GM19324 (cell line): ENCODE results near the gene EMILIN1.
"Not testable (repeated sequence)": the region's sequence is repeated elsewhere in the genome, so short reads cannot be mapped to it uniquely, and the experiment has no call there.

Experiments used
- ATAC-seq: cut with Tn5 transposase; IDR thresholded peaks from one replicate; pipeline ENCODE4 v1.9.1; 2021; ENCODE audit warnings: mild to moderate bottlenecking, moderate library complexity; ENCODE audit not compliant: unreplicated experiment, low FRiP score

The EMILIN1 gene

DNA sequence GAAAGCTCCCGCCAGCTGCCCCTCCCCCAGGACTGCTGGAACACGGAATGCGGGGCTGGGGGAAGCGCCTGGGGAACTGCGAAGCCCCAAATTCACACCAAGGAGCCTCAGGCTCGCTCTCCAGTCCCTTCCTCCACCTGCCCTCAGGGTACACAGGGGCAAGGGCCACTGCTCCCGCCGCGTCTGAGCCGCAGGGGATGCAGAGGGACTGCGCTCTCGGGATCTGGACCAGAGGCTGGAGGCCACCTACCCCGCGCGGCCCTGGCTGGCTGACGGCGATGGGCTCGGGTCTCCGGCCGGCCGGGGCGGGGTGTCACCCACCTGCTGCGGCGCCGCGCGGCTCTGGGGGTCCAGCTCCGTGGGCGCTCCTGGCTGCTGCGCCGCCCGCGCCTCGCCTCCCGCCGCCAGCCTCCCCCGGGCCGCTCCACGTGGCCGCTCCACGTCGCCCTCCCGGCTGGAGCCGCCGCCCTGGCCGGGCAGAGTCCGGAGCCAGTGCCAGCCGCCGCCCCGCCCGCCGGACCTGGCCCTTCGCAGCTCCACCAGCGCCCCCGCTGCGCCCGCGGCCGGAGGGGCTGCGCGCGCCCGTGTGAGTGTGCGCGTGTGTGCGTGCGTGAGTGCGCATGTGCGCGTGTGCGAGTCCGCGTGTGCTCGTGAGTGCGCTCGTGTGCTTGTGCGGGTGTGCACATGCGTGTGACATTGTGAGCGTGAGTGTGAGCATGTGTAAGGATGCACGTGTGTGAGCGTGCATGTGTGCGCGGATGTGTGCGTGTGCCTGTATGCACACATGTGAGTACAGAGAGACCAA lies 40.3 kb downstream of the EMILIN1 start, which contains the start of gene CGREF1:
TSS of gene CGREF1 (minus strand) at position 604 of the 805 bp plus-strand sequence. CDS start 14,762 bp downstream, outside the sequence.
- ATAC-seq, result no peak

DNA sequence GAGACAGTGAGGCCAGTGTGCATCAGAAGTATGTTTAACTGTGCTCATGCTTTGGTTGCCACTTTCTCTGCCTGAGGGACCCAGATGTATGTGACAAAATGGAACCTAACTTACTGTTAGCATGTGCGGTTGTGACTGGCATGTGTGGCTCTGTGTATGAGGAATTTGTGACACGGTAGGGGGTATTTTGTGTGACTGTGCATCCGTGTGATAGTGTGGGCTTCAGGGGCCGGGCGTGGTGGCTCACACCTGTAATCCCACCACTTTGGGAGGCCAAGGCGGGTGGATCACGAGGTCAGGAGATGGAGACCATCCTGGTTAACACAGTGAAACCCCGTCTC lies 40.9 kb downstream of the EMILIN1 start:
- not testable (repeated sequence) for ATAC-seq

DNA sequence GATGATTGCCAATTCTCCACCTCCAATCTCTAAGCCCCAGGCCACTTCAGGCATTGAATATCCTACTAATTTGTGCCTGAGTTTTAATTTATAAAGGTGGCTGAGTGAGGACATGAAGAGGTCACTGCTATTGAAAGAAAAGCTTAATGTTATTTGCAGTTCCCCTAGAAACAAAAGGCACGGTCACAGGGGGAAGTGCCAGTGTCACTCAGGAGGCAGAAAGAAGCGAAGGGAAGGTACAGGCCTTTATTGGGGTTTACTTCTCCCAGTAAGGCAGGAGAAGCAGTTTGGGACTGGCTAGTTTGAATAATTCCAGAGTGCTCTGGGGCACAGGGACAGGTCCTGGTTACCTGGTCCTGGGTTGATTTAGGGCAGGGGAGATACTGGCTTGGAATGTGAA lies 43.5 kb downstream of the EMILIN1 start:
- ATAC-seq, result no peak

DNA sequence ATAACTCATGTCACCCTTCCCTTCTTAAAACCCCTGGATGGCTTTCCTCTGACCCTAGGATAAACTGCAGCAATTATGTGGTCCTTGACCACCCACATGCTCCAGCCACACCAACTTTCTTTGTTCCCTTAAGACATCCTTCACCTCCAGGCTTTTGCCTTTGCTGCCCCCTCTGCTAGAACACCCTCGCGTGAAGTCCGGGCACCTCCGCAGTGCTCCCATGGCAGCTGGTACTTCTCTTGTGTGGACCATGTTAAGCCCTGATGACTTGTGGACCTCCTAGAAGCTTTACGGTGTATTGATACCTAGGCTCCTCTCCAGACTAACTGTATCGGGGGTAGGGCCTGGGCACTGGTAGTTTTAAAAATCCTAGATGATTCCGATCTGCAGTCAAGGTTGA lies 44.4 kb downstream of the EMILIN1 start:
- no peak for ATAC-seq

DNA sequence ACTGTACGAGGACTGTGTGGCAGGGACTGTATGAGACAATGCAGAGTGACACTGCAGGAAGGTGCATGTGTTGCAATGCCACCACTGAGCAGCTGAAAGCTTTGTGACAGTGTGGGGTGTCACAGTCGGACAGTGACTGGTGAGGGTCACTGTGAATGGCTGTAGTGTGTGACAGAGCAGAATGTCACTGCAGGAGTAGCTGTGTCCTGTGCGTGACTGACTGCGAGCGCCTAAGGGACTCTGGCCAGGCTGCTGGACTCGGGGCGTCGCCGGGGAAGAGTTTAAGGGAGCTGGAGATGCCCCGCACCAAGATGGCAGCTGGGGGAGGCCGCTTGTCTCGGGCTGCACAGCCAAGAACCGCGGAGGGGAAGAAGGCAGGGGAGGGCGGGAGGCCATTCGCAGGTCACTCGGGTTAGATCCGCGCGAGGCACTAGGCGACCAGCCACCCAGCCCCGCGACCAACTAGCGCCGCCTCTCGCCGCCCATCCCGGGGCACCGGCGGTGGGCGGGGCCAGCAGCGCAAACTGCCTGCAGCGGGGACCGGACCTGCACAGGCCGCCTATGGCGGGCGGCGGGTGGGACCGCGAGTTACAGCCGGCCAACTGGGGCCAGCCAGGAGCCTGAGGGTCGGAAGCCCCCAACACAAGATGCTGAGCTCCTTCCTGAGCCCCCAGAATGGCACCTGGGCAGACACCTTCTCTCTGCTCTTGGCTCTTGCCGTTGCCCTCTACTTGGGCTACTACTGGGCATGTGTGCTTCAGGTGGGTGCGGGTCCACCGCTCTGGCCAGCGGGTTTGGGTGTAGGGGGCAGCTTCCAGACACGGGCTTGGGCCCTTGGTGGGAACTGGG lies 45.1 kb downstream of the EMILIN1 start, which contains the start of gene ABHD1:
TSS of gene ABHD1 (plus strand) at position 514 of the 849 bp plus-strand sequence. CDS start at position 648, 134 bp downstream.
- ATAC-seq, result no peak

DNA sequence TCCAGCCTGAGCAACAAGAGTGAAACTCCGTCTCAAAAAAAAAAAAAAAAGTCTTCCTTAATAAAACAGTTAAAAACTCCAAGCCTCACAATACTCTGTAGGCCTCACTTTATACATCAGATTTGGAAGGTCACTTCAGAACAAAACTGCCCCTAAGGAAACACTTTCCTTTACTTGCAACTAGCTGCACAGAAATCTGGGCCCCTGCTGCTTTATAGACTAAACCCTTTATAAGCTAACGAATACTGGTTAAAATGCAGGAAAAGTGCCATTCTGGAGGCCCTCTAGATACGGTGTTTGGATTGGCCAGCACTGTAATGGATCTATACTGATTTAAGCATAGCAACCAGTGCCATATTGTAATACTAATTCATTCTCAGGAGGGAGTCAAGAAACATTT lies 46.7 kb downstream of the EMILIN1 start:
- ATAC-seq, result no peak

DNA sequence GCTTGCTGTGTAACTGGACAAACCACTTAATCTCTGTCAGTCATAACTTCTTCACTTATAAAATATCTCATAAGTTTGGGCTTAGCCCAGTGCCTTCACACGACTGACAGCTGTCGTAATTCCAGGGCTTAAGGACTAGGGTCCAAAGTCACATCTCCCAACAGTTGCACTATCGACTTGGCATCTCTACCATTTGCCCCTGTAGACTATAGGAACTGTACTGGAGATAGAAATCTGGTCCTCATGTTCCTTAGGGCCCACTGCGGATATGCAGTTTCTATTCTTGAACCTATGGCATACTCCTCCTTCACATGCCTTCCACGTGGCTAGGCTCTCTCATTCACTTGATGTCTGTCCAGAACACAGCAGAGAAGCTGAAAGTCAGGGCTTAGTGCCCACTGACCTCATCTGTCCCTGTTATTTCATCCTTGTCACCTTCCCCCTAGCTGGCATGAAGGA lies 47.9 kb downstream of the EMILIN1 start:
- ATAC-seq, result no peak

DNA sequence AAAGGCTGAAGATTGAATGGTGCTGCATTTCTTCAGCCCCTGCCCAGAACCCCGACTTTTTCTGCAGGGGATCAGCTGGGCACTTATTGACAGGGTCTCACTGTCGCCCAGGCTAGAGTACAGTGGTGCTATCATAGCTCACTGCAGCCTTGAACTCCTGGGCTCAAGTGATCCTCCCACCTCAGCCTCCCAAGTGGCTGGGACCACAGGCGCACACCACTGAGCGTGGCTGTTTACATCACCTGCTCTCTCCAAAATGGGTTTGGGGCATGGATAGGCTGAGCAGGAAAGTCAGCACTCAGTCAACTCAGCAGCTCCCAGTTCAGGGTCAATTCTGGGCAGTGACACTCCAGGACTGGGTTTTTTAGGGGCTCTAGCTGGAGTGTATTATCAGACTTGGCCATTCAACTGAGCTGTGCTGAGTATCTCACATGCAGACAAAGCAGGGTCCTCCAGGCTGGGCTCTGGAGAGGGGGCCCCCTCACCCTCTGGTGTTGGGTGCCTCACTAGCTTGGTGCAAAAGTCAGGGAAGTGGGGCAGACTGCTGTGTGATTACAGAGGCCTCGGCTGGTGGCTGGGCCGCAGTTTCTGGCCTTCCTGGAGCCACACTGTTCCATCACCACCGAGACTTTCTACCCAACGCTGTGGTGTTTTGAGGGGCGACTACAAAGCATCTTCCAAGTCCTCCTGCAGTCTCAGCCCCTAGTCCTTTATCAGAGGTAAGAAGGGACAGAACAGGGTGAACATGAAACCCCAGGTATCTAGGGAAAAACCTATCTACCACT lies 49.7 kb downstream of the EMILIN1 start:
- ATAC-seq, result no peak

DNA sequence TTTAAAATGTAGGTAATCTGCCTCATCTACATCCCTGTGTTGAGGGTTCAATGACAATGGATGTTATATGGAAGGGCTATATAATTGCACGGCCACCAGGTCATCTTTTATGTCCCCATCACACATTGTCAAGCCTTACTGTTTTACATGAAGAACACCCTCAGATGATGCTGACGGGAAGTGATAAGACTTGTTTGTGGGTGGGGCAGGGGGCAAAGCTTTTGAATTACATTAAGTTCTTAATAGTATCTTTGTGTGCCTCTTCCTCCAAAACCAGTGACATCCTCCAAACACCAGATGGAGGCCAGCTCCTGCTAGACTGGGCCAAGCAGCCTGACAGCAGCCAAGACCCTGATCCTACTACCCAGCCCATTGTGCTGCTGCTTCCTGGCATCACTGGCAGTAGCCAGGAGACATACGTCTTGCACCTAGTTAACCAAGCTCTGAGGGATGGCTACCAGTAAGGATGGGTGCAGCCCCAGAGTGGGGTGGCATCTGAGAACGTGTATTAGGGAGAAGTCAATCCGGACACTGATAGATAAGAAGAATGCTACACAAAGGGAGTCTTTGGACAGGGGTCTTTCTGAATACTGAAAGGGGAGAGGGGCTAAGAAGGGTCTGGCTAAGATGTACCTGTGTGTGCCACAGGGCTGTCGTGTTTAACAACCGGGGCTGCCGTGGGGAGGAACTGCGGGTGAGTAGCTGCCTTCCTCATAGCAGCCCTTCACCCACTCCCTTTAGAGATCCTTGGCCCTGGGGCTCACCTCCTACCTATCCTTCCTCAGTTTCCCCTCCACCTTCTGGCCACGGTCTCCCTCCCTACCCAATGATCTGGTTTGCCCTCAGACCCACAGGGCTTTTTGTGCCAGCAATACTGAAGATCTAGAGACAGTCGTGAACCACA lies 50.5 kb downstream of the EMILIN1 start:
- ATAC-seq, result no peak

DNA sequence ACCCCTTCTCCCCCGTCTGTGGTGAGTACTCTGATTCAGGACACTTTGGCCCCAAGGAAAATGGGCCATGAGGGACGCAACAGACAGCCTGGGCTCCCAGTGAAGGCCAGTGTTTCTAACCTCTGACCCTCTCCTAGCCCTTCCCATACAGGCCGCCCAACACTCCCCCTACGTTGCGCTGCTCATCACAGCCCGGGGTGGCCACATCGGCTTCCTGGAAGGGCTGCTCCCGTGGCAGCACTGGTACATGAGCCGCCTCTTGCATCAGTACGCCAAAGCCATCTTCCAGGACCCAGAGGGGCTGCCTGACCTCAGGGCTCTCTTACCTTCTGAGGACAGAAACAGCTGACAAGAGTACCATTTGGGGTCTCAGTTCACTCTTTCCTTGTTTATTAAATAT lies 52.0 kb downstream of the EMILIN1 start:
- ATAC-seq, result no peak

DNA sequence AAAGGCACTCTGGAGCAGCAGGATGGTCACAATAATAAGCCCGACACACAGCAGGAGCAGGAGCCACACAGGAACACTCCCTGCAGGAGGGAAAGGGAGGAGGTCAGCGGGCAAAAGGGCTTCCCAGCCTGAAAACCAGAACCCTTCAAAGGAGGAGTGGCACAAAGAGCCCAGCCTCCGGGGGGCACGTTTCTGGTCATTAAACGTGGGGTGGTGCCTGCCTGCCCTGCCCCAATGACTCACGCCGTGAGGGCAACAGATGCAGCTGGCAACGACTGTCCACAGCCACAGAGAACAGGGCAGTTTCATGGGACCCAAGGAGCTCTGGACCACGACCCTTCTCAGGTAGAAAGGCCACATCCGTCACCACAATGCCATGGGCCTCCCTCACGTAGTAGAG lies 53.0 kb downstream of the EMILIN1 start:
- ATAC-seq, result no peak

DNA sequence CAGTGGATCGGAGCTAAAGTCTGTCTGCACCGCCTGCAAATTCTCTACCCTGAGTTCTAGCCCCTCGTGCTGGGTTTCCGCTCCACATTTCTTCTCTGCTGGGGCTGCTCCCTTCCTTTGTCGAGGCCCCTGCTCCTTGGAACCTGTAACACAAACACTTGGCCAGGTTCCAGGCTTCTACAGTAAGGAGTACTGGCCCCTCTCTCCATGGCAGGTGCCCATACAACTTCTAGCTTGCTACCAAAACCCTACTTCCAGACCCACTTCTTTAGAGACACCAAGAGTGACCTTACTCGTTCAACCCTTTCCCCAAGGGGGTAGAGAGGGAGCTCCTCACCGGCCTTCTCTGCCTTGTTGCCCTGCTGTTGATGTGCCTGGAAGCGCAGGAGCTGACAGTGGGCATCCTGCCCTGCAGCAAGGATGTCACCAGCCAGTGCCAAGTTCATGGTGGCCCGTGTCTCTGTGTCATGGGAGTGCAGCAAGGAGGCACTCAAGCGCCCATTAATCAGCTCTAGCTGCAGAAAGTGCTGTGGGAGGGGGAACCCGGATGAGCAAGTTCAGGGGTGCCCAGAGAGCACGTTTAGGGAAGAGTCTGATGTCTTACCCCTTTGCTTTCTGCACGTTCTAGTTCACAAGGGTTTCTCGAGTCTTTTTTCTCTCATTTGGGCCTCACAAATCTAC lies 54.9 kb downstream of the EMILIN1 start:
- no peak for ATAC-seq

DNA sequence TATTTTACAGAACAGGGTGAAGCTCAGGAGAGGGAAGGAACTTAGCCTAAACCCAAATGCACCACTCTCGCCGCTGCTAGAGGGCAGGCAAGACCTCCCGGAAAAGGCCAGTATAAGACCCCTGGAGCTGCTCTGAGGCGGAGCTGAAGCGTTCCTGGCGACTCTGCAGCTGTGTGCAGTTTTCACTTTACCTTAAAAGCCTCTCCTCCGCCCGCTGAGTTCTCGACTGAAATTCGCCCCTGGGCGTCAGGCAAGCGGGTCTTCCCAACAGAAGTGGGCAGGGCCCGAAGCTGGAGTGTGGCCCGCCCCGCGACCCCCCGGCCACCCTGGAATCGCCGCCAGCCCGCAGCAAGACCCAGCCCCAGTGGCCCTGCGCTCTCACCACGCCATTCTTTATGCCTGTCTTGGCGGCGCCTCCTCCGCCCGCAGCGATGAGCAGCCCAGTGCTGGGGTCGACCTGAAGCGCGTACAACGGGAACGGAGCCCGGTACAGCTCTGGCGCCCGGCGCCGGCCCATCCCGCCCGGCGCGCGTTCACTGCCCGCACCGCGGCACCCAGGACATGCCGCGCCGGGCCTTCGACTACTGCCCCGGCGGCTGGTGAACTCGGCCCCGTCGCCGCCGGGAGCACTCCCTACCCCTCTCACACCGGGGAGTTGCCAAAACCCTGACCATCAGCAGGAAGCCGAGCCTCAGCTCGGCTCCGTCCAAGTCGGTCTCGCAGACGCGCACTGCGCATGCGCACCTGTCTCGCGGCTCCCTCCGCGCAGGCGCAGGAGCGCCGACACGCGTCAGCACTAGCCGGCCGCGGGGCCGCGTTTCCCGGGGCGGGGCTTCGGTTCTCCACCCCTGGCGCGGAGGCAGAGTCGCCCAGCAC lies 55.7 kb downstream of the EMILIN1 start, which contains the start of gene PREB:
TSS of gene PREB (minus strand) at position 732 of the 876 bp plus-strand sequence. CDS start at position 517, 215 bp downstream.
- ATAC-seq, result peak; percentile 89

DNA sequence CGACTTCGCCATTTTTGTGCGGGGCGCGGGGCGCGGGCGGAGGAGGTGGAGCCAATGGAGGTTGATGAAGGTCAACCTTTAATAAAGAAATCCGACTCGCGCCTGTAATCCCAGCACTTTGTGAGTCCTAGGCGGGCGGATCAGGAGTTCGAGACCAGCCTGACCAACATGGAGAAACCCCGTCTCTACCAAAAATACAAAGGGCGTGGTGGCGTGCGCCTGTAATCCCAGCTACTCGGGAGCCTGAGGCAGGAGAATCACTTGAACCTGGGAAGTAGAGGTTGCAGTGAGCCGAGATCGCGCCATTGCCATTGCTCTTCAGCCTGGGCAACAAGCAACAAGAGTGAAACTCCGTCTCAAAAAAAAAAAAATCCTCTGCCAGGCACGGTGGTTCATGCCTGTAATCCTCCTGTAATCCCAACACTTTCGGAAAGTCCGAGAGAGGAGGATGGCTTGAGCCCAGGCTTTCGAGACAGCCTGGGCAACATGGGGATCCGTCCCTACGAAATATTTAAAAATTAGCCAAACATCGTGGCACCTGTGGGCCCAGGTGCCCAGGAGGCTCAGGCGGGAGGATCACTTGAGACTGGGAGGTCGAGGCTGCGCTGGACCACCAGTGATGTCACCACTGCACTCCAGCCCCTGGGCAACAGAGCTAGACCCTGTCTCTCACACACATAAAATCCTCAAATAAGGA lies 56.5 kb downstream of the EMILIN1 start:
- ATAC-seq, result no peak

DNA sequence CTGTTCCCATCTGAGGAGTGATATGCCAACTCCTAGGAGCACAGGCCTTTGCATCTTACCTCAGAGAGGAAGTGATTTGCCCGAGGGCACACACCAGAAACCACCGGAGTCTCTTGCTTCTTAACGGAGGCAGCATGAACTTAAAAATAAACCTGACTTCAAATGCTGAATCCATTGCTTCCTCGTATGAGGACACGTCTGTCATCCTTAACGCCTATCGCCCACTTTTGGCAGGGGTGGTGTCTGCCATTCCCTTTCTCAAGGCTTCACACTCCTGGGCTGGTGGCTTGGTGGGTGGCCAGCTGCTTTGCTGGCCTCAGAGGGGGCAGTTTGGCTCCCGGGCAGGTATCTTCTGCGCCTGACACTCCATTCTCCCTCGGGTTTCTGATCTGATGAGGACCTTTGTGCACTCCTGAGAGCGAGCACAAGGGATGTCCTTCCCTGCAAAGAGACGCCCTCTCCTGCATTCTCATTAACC lies 57.1 kb downstream of the EMILIN1 start:
- no peak for ATAC-seq
